Skeletal muscle cell (primary cell): ENCODE data around the gene KLHDC9.

Experiments used
- DNase-seq: peaks from one replicate; pipeline ENCODE4 v3.0.0-alpha.2; 2010; ENCODE audit warnings: low read depth
- H3K4me3 ChIP-seq: 2 replicates; pipeline ENCODE4 v1.5.1; 2011; ENCODE audit warnings: low read depth, mild to moderate bottlenecking, control low read depth, low read length, moderate library complexity

The KLHDC9 gene

GRCh38 chr1:161121042-161121650, 23.0 kb downstream of the KLHDC9 start:
- no peak for DNase-seq
- H3K4me3 ChIP-seq = no peak overlapping the region

- no peak for DNase-seq
- no peak overlapping the region for H3K4me3 ChIP-seq
These were observed 23.7 kb downstream of the KLHDC9 start for GRCh38 chr1:161121834-161122233.

GRCh38 chr1:161122967-161123366, 24.8 kb downstream of the KLHDC9 start:
- no peak for DNase-seq
- no peak overlapping the region for H3K4me3 ChIP-seq

- no peak for DNase-seq
- no peak overlapping the region for H3K4me3 ChIP-seq
These were observed 29.5 kb downstream of the KLHDC9 start for GRCh38 chr1:161127649-161128048.

DNA sequence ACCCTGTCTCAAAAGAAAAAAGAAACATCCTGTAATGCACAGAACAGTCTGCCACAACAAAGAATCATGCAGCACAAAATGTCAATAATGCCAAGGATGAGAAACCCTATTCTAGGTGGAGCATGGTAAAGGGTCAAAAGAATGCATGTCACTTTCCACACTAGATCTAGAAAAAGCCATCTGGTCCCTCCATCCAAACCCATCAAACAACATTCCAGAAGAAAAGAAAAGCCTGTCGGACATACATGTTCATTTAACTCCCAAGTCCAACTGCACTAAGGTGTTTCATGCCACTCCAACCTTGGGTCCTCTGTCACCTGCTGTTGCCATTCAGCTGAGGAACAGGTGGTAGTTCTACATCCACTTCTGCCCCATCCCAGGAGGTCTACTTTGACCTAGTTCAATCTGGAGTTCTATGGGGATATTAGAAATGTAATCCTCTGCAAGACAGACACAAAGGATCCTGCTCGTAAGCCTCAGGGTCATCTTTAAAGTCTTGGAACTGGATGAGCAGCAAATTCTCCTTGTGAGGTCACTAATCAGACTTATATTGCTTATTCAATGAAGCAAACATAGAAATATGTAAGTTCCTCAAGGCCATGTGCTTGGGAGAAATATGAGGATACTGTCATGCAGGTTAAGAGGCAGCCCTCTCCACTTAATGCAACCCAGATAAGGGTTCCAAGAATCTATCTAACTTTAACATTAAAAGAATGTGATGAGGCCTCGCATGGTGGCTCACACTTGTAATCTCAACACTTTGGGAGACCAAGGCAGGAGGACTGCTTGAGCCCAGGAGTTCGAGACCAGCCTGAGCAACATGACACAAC, 30.6 kb downstream of the KLHDC9 start:
- DNase-seq = no peak
- H3K4me3 ChIP-seq = no peak overlapping the region

- no peak for DNase-seq
- no peak overlapping the region for H3K4me3 ChIP-seq
These were observed 32.1 kb downstream of the KLHDC9 start for GRCh38 chr1:161130266-161130665.

GRCh38 chr1:161131523-161132409, 33.6 kb downstream of the KLHDC9 start:
- no peak for DNase-seq
- H3K4me3 ChIP-seq = peak overlapping the region; percentile 84

- DNase-seq = peak; percentile 89
These were observed 34.5 kb downstream of the KLHDC9 start, which contains the start of gene DEDD for GRCh38 chr1:161132410-161133219. Gene DEDD (minus strand): TSS chr1:161132667. CDS start chr1:161124462, 8,205 bp downstream.

DNA sequence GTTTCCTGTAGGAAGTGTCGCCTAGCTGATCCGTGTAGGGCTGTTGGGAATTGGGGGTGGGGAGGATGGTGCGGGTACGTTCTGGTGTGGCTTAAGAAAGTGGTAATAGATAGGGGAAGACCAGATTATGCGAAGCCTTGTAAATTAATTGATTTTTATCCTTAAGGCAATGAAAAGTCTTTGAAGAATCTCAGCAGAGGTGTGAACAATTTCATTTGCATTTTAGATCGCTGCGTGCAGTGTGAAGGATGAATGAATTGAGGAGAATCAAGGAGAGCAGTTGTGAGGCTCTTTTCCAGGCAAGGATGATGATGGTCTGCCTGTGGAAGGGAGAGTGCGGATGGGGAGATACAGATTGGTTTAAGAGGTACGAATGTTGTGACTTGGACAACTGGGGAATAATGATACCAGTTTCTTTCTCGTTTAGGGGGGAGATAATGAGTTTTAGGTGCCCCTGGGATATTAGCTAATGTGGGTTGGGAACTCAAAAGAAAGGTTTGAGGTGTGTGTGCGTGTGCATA, 35.1 kb downstream of the KLHDC9 start:
- DNase-seq = no peak
- peak overlapping the region; percentile 84 for H3K4me3 ChIP-seq

More at GRCh38 chr1:161132410-161133219, 34.5 kb downstream of the KLHDC9 start, which contains the start of gene DEDD:
- H3K4me3 ChIP-seq = peak within 1 kb of the TSS; percentile 84

GRCh38 chr1:161137881-161138280, 39.7 kb downstream of the KLHDC9 start:
- DNase-seq = no peak
- no peak overlapping the region for H3K4me3 ChIP-seq

- DNase-seq = no peak
- H3K4me3 ChIP-seq = no peak overlapping the region
These were observed 40.3 kb downstream of the KLHDC9 start for GRCh38 chr1:161138431-161138830.

DNA sequence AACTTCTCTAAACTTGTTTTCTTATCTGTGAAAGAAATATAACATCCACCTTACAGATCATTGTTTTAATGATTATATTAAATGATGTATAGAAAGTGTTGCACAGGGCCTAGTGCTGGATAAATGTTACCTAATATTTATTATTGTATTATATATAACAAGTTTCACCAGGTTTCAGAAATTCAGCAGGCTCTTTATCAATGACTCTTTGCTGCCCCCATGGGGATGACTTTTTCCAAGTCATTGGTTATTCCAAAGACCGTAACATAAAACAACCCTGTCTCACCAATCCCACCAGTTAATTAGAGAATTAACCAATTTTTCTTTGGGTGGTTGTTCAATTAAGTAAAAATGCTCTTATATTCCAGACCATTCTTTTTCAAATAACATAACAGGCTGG, 41.6 kb downstream of the KLHDC9 start:
- DNase-seq = no peak
- no peak overlapping the region for H3K4me3 ChIP-seq

GRCh38 chr1:161140755-161141400, 42.7 kb downstream of the KLHDC9 start:
- DNase-seq = no peak
- no peak overlapping the region for H3K4me3 ChIP-seq

DNA sequence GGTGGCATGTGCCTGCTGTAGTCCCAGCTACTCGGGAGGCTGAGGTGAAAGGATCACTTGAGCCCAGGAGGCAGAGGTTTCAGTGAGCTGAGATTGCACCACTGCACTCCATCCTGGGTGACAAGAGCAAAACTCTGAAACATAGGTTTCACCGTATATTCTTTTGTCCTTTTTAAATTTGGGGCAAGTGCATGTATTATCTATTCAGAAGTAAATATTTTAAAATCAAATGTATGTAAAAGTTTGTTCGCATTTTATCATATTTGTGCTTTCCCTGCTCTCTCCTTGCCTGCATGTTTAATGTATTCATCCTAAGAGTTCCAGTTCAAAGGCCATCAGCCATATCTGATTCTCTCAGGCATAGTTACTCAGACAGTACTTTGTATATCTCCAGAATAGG, 47.7 kb downstream of the KLHDC9 start:
- no peak overlapping the region for H3K4me3 ChIP-seq
- no peak for DNase-seq
